Coronary artery (tissue), 2 donors: Measurements from ENCODE around the gene DST.
"Not testable (repeated sequence)": the region's sequence is repeated elsewhere in the genome, so short reads cannot be mapped to it uniquely, and the experiment has no call there.

Experiments used
- DNase-seq: peaks from one replicate; pipeline ENCODE4 v3.0.0-alpha.2; 2017; ENCODE audit warnings: low spot score
- H3K27ac ChIP-seq, 2 donors: fragments of 200-600 bp; sonication (generic); one replicate each; pipeline ENCODE4 v1.5.1; 2016 to 2019
- H3K4me3 ChIP-seq: fragments of 200-600 bp; sonication (generic); 2 replicates; pipeline ENCODE4 v1.5.1; 2016; ENCODE audit warnings: mild to moderate bottlenecking, moderate library complexity
- TF ChIP-seq, protein P1 (sequence below): fragments of 200-600 bp; sonication (generic); IDR thresholded peaks from one replicate; pipeline ENCODE4 v1.5.1; 2019; ENCODE audit warnings: antibody characterized with exemption

The DST gene

GRCh38 chr6:56664029-56664428 lies 21.3 kb upstream of the DST start:
- DNase-seq = no peak
- TF ChIP-seq, protein P1, sequence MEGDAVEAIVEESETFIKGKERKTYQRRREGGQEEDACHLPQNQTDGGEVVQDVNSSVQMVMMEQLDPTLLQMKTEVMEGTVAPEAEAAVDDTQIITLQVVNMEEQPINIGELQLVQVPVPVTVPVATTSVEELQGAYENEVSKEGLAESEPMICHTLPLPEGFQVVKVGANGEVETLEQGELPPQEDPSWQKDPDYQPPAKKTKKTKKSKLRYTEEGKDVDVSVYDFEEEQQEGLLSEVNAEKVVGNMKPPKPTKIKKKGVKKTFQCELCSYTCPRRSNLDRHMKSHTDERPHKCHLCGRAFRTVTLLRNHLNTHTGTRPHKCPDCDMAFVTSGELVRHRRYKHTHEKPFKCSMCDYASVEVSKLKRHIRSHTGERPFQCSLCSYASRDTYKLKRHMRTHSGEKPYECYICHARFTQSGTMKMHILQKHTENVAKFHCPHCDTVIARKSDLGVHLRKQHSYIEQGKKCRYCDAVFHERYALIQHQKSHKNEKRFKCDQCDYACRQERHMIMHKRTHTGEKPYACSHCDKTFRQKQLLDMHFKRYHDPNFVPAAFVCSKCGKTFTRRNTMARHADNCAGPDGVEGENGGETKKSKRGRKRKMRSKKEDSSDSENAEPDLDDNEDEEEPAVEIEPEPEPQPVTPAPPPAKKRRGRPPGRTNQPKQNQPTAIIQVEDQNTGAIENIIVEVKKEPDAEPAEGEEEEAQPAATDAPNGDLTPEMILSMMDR = no peak
- Histone ChIP-seq H3K4me3 (no peak overlapping the region), H3K27ac (no peak overlapping the region)

GRCh38 chr6:56663344-56663743 lies 20.7 kb upstream of the DST start:
- Histone ChIP-seq H3K27ac (no peak overlapping the region), H3K4me3 (no peak overlapping the region)
- TF ChIP-seq, protein P1 = no peak
- no peak for DNase-seq

- H3K27ac ChIP-seq, DNase-seq, H3K4me3 ChIP-seq: not testable (repeated sequence)
Observed at GRCh38 chr6:56661338-56661737, 18.6 kb upstream of the DST start.

GRCh38 chr6:56660381-56660730 lies 17.7 kb upstream of the DST start:
- DNase-seq = no peak
- H3K27ac ChIP-seq = no peak overlapping the region
- no peak overlapping the region for H3K4me3 ChIP-seq
- TF ChIP-seq, protein P1 = no peak

DNA sequence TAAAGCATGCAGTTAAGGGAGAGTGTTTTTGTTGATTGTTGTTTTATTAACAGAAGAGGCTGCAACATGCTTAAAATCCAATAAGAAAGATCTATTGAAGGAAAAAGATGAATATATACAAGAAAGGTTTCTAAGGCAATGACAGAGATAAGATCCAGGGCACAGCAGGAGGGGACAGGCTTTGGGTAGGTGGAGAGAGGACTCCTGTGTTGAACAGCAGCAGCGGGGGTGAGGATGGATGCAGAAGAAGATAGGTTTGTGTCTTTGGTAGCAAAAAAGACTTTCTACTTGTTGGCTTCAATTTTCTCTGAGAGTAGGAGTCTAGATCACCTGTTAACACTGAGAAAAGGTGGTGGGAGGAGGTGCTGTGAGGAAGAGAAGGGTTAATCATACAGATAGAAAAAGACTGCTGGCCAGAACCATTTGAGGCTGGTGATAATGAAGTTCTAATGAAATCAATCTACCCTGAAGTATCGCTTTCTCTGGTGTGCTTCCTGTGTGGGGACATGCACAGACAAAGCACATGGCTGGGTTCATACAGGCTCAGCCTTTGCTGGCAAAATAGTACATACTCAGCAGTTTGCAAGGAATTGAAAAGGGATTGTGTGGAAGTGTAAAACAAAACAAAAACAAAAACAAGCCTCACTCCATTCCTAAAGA lies 17.2 kb upstream of the DST start:
- no peak overlapping the region for H3K27ac ChIP-seq
- no peak overlapping the region for H3K4me3 ChIP-seq
- no peak for DNase-seq
- TF ChIP-seq, protein P1 = no peak

GRCh38 chr6:56658326-56658725 lies 15.6 kb upstream of the DST start:
- Histone ChIP-seq H3K27ac (no peak overlapping the region), H3K4me3 (no peak overlapping the region)
- DNase-seq = no peak
- TF ChIP-seq, protein P1 = no peak

- DNase-seq = no peak
- Histone ChIP-seq H3K4me3 (no peak overlapping the region), H3K27ac (no peak overlapping the region)
- TF ChIP-seq, protein P1 = no peak
Observed at GRCh38 chr6:56657354-56657753, 14.7 kb upstream of the DST start.

DNA sequence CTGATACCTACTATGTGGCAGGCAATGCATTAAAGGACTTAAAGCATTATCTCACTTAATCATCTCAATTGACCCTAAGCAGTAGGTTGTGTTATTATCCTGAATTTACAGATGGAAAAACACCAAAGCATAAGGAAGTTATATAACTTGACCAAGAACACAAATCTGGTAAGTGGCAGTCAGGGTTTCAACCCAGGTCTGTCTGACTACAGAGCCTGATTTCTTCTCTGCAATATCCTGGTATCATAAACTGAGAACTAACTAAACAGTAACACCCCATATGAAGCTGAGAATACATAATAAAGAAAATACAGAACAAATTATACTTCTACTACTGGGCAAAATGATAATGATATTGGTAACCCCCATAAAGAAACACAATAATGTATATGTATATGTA lies 13.8 kb upstream of the DST start:
- DNase-seq = no peak
- TF ChIP-seq, protein P1 = no peak
- H3K27ac ChIP-seq = no peak overlapping the region
- no peak overlapping the region for H3K4me3 ChIP-seq
